A549 treated with AZD9567 at 1 μM for 4 hours (cell line): Measurements from ENCODE around the gene NPY5R. TPM values are rescaled to one million over a fixed set of nuclear protein-coding genes. Genes with fewer than 3 reads are reported as not detected.

Experiments
- total RNA-seq: library from RNA; stranded (reverse); fragments of 200-300 nt; extraction: Qiagen RNA extraction; gene quantifications from 5 replicates; pipeline ENCODE4 v1.2.3, GENCODE V29; 2022; ENCODE audit not compliant: insufficient read depth

NPY5R gene
- not detected in 5 replicates for total RNA-seq

GRCh38 chr4:163343604-163344146, at the start of gene NPY5R:
Gene NPY5R, plus strand, starts transcription at chr4:163343892. Its CDS starts 6,382 bp downstream, at chr4:163350274.

GRCh38 chr4:163332526-163333406, 10.9 kb upstream of the NPY5R start, which contains the start of gene NPY1R:
Gene NPY1R, minus strand, starts transcription at chr4:163332596. Its CDS starts 6,042 bp downstream, at chr4:163326554.

Other genes with a start within 250 kb of the NPY5R start
- gene NAF1, start 177.0 kb upstream of the NPY5R start, total RNA-seq, result 14.0 to 16.5 TPM (median 15.6 TPM) in 5 replicates
- gene NPY1R, start 11.3 kb upstream of the NPY5R start, total RNA-seq, result 0.06 to 0.10 TPM (median 0.06 TPM) in 3 of 5 replicates, not detected in the others
- not detected in 5 replicates for gene TKTL2, start 129.9 kb downstream of the NPY5R start, total RNA-seq
- 23.3 to 55.3 TPM (median 24.3 TPM) in 5 replicates for gene TMA16, start 150.8 kb downstream of the NPY5R start, total RNA-seq